ENCODE results near the gene C11orf24.
"Not testable (repeated sequence)": the region's sequence is repeated elsewhere in the genome, so short reads cannot be mapped to it uniquely, and the experiment has no call there.

Gene C11orf24

GRCh38 chr11:68298659-68299516, 27.1 kb upstream of the C11orf24 start:
- DNase-seq: no peak

DNA sequence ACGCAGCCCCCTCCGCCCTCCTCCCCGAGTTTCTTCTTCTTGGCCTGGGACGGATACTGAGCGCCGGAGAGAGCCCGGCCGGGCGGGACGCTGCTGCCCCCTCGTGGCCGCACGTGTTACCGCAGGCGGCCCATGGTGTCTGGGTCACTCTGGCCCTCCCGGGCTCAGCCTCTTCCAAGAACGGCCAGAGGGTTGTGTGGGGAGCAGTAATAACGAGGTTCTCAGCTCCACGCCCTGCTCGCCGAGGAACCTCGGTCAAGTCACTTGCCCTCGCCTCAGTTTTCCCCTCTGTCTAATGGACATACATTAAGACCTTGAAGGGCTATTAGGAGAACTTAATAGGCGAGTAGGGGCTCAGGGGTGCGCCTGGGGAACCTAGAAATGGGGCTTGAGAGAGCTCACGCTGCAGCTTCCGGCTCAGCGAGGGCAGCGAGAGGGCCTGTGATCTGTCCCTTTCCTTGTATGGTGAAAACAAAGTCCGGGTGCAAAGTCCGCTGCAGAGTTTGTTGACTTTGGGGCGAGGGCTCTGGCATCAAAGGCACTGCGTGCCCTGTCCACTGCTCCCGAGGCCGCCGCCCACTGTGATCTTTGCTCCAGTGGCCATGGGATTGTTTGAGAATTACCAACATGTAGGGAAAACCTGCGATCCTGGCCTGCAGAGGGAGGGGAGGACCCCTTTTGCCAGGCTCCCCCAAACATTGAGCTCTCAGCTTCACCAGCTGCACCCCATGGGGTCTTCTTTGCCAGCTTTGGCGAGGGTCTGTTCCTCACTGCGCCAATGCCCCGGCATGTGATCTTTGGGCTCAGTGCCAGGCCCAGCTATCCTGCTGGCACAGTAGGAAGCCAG, 26.3 kb upstream of the C11orf24 start:
- peak; percentile 75 for DNase-seq

- no peak for DNase-seq
Measured at GRCh38 chr11:68297494-68297811, 25.7 kb upstream of the C11orf24 start.

GRCh38 chr11:68297052-68297378, 25.2 kb upstream of the C11orf24 start:
- DNase-seq: no peak

GRCh38 chr11:68296344-68297051, 24.7 kb upstream of the C11orf24 start:
- DNase-seq: no peak

- no peak for DNase-seq
Measured at GRCh38 chr11:68295940-68296339, 24.2 kb upstream of the C11orf24 start.

GRCh38 chr11:68295271-68295670, 23.5 kb upstream of the C11orf24 start:
- no peak for DNase-seq

GRCh38 chr11:68293708-68294107, 21.9 kb upstream of the C11orf24 start:
- DNase-seq: no peak

GRCh38 chr11:68289456-68289855, 17.7 kb upstream of the C11orf24 start:
- no peak for DNase-seq

- no peak for DNase-seq
Measured at GRCh38 chr11:68287419-68287818, 15.6 kb upstream of the C11orf24 start.

GRCh38 chr11:68284588-68284987, 12.8 kb upstream of the C11orf24 start:
- DNase-seq: not testable (repeated sequence)

DNA sequence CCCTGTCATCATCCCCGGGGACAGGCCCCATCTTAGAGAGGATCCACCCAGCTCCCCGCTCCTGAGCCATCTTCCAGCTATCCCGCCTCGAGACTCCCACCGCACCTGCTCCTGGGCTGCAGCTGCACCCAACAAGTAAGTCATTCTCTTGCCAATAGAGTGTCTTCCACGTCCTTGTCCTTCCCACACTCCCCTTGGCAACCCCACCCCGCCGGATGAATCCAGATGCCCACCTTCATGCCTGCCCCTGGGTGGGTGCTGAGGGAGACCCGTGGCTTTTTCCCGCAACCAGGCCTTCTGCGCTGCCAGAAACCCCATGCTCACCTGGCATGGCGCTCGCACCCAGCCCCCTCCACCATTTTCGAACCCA, 11.1 kb upstream of the C11orf24 start:
- no peak for DNase-seq

- DNase-seq: peak; percentile 52
Measured at GRCh38 chr11:68282141-68282860, 10.5 kb upstream of the C11orf24 start.

- no peak for DNase-seq
Measured at GRCh38 chr11:68279676-68280075, 7.9 kb upstream of the C11orf24 start.

DNA sequence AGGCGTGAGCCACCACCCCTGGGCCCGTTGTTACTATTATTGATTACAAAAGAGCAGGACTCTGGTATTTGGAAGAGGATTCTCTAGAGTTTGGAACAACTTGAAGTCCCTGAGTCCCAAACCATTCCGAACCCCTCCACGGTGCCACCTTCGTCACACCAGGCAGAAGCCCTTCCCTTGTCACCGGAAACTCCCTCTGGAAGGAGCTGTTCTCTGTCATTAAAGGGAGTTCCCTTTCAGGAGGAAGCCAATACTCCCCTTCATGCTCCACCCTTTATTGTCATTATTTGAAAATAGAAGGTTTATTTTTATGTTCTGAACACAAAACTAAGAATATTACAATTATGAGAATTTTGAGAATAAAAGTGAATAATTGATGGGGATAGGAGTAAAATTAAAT, 5.1 kb upstream of the C11orf24 start:
- no peak for DNase-seq

GRCh38 chr11:68275721-68276507, 4.1 kb upstream of the C11orf24 start:
- no peak for DNase-seq

GRCh38 chr11:68274306-68274705, 2.5 kb upstream of the C11orf24 start:
- no peak for DNase-seq

DNA sequence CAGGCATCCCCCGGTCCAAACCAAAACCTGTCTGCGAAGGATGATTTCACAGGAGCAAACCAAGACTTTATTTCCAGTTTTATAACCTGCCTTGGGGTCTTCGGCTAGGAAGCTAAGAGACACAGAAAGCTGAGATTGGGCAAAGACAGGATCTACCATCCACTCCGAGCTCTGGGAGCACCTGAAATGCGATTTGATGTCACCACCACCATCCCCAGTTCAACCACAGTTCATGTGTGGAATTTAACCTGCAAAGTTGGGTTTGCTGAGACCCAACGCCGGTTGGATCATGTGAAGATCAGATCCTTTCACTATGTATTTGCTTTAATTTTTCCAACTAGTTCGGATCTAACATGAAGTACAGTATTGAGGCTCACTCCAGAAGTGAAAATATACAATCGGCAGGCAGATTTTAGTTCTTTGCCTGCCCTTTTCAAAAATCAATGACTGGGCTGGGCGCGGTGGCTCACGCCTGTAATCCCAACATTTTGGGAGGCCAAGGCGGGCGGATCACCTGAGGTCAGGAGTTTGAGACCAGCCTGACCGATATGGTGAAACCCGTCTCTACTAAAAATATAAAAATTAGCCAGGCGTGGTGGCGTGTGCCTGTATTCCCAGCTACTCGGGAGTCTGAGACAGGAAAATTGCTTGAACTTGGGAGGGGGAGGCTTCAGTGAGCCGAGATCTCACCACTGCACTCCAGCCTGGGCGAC, 1.4 kb upstream of the C11orf24 start:
- no peak for DNase-seq

GRCh38 chr11:68271023-68271780, 571 bp downstream of the C11orf24 start:
- DNase-seq: peak; percentile 71

- no peak for DNase-seq
Measured at GRCh38 chr11:68270196-68271022, 1.4 kb downstream of the C11orf24 start.
